PFSK-1 (cell line): Measurements from ENCODE around the gene CD1D.

ENCODE experiments used
- FOXP2 ChIP-seq: optimal IDR thresholded peaks from 2 replicates; pipeline ENCODE3; 2011; ENCODE audit warnings: borderline replicate concordance, control low read depth, inconsistent platforms; ENCODE audit not compliant: insufficient read depth; ENCODE audit errors: extremely low read length, extremely low read depth
- POLR2AphosphoS5 ChIP-seq: IDR thresholded peaks from 2 replicates; pipeline ENCODE4 v1.6.1; 2012; ENCODE audit warnings: low read depth, mild to moderate bottlenecking, control low read depth, low read length, moderate library complexity
- REST ChIP-seq, 2 experiments: IDR thresholded peaks; 2 replicates each; pipeline versions ENCODE4 v1.6.1 to v1.8.0; 2011 to 2012; ENCODE audit warnings: low read depth in 2 of 2, low read length in 2 of 2, control low read depth in 1 of 2, inconsistent platforms in 1 of 2, mild to moderate bottlenecking in 1 of 2, moderate library complexity in 1 of 2; ENCODE audit not compliant: insufficient read depth in 1 of 2
- SIN3A ChIP-seq: IDR thresholded peaks from 2 replicates; pipeline ENCODE4 v1.6.1; 2012; ENCODE audit warnings: mild to moderate bottlenecking, low read length, moderate library complexity, borderline replicate concordance; ENCODE audit not compliant: insufficient read depth
- TAF1 ChIP-seq: IDR thresholded peaks from 2 replicates; pipeline ENCODE4 v1.6.1; 2012; ENCODE audit warnings: low read length, control low read depth, borderline replicate concordance; ENCODE audit not compliant: insufficient read depth

GRCh38 chr1:158149577-158150269 is 31.0 kb upstream of the CD1D start:
- TF ChIP-seq POLR2AphosphoS5 (peak; percentile 49; the same call in 1 of the 2 replicates), TAF1 (no peak), REST (IDR thresholded peaks at IDR 0.05; ENCODE audit: insufficient read depth in 1 of 2, low read depth in 2 of 2, low read length in 2 of 2) (no peak), SIN3A (no peak), FOXP2 (no peak)
